Smooth muscle cell (in vitro differentiated cells): ENCODE results near the gene IL17RD. TPM values are rescaled to one million over a fixed set of nuclear protein-coding genes. Genes with fewer than 3 reads are reported as not detected.
A peak's percentile ranks its signal among the peaks of the same experiment; 100 is the strongest.

Experiments used
- DNase-seq: peaks from one replicate; lab custom pipeline; 2025; ENCODE audit not compliant: unreplicated experiment; lab: John Stamatoyannopoulos, UW
- H2AFZ ChIP-seq: fragments of 200-600 bp; sonication (generic); 2 replicates; pipeline ENCODE4 v1.6.0; 2016; ENCODE audit warnings: antibody characterized with exemption, low read depth, mild to moderate bottlenecking
- H3F3A ChIP-seq: fragments of 200-600 bp; sonication (generic); 2 replicates; pipeline ENCODE4 v1.6.0; 2017; ENCODE audit warnings: antibody characterized with exemption, low read depth
- H3K27ac ChIP-seq: fragments of 200-600 bp; sonication (generic); 2 replicates; pipeline ENCODE4 v1.5.1; 2016; ENCODE audit warnings: low read depth, mild to moderate bottlenecking
- H3K27me3 ChIP-seq: fragments of 200-600 bp; sonication (generic); 2 replicates; pipeline ENCODE4 v1.6.1; 2016; ENCODE audit warnings: low read depth, mild to moderate bottlenecking
- H3K36me3 ChIP-seq: fragments of 200-600 bp; sonication (generic); 2 replicates; pipeline ENCODE4 v1.5.1; 2016; ENCODE audit warnings: low read depth
- H3K4me1 ChIP-seq: fragments of 200-600 bp; sonication (generic); 2 replicates; pipeline ENCODE4 v1.5.1; 2016; ENCODE audit warnings: low read depth
- H3K4me2 ChIP-seq: fragments of 200-600 bp; sonication (generic); 2 replicates; pipeline ENCODE4 v1.6.0; 2016; ENCODE audit warnings: mild to moderate bottlenecking
- H3K4me3 ChIP-seq: fragments of 200-600 bp; sonication (generic); 2 replicates; pipeline ENCODE4 v1.5.1; 2016; ENCODE audit warnings: mild to moderate bottlenecking
- H3K79me2 ChIP-seq: fragments of 200-600 bp; sonication (generic); 2 replicates; pipeline ENCODE4 v1.6.0; 2016; ENCODE audit warnings: low read depth, mild to moderate bottlenecking
- H3K9ac ChIP-seq: fragments of 200-600 bp; sonication (generic); 2 replicates; pipeline ENCODE4 v1.6.0; 2016; ENCODE audit warnings: low read depth
- H3K9me3 ChIP-seq: fragments of 200-600 bp; sonication (generic); replicated peaks from 2 replicates; pipeline ENCODE4 v1.5.1; 2016; ENCODE audit warnings: low read depth
- H4K20me1 ChIP-seq: fragments of 200-600 bp; sonication (generic); 2 replicates; pipeline ENCODE4 v1.6.0; 2016; ENCODE audit warnings: low read depth
- WGBS: methylation state at CpG from one replicate; pipeline ENCODE4 v1.1.7; 2016; ENCODE audit warnings: low lambda C conversion rate; 5-methylcytosine and 5-hydroxymethylcytosine counted together
- polyA plus RNA-seq: library from polyadenylated mRNA; unstranded; fragments of >200 nt; fragmentation: Nextera tagmentation; extraction: Ambion mirVana; gene quantifications from 2 replicates; pipeline ENCODE4 v1.2.1, GENCODE V29; 2016
- total RNA-seq: library from RNA; depleted of rRNA; stranded (reverse); fragments of >200 nt; gene quantifications from 2 replicates; pipeline ENCODE4 v1.2.3, GENCODE V29; 2014
- TF ChIP-seq, protein P1 (sequence below): fragments of 200-600 bp; sonication (generic); IDR thresholded peaks from 2 replicates; pipeline ENCODE4 v1.5.1; 2017; ENCODE audit warnings: borderline replicate concordance, mild to moderate bottlenecking, antibody characterized with exemption; ENCODE audit not compliant: insufficient read depth, poor library complexity, severe bottlenecking

The IL17RD gene
- total and polyA plus RNA-seq, 2 experiments from 2014 or later: 0.59 to 1.9 TPM

DNA sequence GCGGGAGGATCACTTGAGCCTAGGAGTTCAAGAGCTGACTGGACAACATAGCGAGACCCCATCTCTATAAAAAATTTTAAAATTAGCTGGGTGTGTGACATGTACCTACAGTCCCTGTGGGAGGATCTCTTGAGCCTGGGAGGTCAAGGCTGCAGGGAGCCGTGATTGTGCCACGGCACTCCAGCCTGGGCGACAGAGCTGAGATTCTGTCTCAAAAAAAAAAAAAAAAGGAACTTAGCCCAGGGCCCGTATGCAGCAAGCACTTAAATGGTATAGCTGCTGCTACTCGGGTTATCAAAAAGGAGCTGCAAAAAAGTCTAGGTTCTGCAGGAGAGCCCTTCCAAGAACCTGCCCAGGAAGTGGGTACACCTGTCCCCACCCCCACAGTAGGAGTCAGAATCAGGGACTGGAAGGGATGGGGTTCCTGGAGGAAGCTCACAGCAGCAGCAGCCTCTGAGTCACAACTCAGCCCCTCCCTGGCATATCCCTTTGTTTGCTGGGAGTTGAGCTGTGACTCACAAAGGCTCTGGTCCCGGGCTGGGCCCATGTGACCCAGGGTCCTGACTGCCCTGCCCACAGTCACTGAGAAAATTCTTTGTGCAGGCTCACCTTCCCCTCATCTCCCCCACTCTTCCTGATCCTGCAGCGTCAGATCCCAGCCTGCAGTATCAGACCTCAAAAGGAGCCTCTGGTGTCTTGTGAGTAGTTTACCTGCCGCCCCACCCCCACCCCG is 104.9 kb downstream of the IL17RD start, which contains the start of gene SPATA12:
TSS of gene SPATA12 (plus strand) at position 576 of the 733 bp plus-strand sequence. CDS start 13,031 bp downstream, outside the sequence.
- peaks cover 12% of the 10 kb centered on the region for H3K4me1 ChIP-seq
- H4K20me1 ChIP-seq: no peaks in the 10 kb centered on the region
- WGBS: 42% methylated on average over 11 of the region's 11 CpGs
- no peaks in the 10 kb centered on the region for H3K79me2 ChIP-seq
- peaks cover 9% of the 10 kb centered on the region for H3F3A ChIP-seq
- H3K27ac ChIP-seq: peak within 1 kb of the TSS; percentile 78
- no peaks in the 10 kb centered on the region for H3K36me3 ChIP-seq
- H3K27me3 ChIP-seq: no peaks in the 10 kb centered on the region
- peak; percentile 4 for DNase-seq
- peak within 1 kb of the TSS; percentile 43 for H3K4me2 ChIP-seq
- TF ChIP-seq, protein P1, sequence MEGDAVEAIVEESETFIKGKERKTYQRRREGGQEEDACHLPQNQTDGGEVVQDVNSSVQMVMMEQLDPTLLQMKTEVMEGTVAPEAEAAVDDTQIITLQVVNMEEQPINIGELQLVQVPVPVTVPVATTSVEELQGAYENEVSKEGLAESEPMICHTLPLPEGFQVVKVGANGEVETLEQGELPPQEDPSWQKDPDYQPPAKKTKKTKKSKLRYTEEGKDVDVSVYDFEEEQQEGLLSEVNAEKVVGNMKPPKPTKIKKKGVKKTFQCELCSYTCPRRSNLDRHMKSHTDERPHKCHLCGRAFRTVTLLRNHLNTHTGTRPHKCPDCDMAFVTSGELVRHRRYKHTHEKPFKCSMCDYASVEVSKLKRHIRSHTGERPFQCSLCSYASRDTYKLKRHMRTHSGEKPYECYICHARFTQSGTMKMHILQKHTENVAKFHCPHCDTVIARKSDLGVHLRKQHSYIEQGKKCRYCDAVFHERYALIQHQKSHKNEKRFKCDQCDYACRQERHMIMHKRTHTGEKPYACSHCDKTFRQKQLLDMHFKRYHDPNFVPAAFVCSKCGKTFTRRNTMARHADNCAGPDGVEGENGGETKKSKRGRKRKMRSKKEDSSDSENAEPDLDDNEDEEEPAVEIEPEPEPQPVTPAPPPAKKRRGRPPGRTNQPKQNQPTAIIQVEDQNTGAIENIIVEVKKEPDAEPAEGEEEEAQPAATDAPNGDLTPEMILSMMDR: no peak
- peak within 1 kb of the TSS; percentile 18 for H3K9ac ChIP-seq
- H2AFZ ChIP-seq: no peak within 1 kb of the TSS
- H3K9me3 ChIP-seq: no peaks in the 10 kb centered on the region
- no peak within 1 kb of the TSS for H3K4me3 ChIP-seq

DNA sequence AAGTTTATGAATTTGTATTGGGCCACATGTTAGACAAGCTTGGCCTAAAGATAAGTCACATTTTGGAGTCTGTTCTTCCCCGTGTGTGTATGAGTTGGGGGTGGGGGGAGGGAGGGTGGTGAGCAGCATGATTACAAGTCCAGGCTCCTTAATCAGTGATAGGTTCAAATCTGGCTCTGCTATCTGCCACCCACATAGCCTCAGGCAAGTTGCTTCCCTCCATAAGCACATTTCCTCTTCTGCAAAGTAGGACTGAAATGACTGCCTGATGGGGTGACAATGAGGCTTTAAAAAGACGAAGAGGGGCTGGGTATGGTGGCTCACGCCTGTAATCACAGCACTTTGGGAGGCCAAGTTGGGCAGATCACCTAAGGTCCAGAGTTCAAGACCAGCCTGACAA is 105.7 kb downstream of the IL17RD start:
- no peak overlapping the region for H3K9ac ChIP-seq
- no peaks in the 10 kb centered on the region for H3K9me3 ChIP-seq
- WGBS: 45% methylated on average over 3 of the region's 3 CpGs
- no peak overlapping the region for H3K4me3 ChIP-seq
- no peaks in the 10 kb centered on the region for H4K20me1 ChIP-seq
- no peak for DNase-seq
- peaks cover 9% of the 10 kb centered on the region for H3F3A ChIP-seq
- no peak overlapping the region for H3K4me2 ChIP-seq
- no peak overlapping the region for H2AFZ ChIP-seq
- no peak overlapping the region for H3K27ac ChIP-seq
- peaks cover 12% of the 10 kb centered on the region for H3K4me1 ChIP-seq
- no peaks in the 10 kb centered on the region for H3K27me3 ChIP-seq
- TF ChIP-seq, protein P1: no peak
- no peaks in the 10 kb centered on the region for H3K79me2 ChIP-seq
- H3K36me3 ChIP-seq: no peaks in the 10 kb centered on the region

DNA sequence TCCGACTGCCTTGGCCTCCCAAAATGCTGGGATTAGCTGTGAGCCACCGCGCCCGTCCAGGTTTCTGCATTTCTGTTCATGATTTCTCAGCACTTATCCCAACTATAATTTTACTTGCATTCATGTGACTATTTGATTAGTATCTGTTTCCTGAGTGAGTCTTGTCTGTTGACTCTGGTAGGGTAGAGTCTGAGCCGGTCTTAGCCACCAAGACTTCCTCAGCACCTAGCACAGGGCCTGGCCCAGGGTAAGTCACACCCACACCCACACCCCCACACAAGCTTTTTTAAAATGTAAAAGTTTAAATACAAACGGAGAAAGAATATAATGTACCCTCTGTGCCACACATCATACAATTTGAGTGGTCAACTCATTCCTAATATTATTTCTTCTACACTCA is 107.8 kb downstream of the IL17RD start:
- H3K4me1 ChIP-seq: peaks cover 12% of the 10 kb centered on the region
- no peak for DNase-seq
- H3K79me2 ChIP-seq: no peaks in the 10 kb centered on the region
- peaks cover 9% of the 10 kb centered on the region for H3F3A ChIP-seq
- H3K9ac ChIP-seq: no peak overlapping the region
- no peak overlapping the region for H2AFZ ChIP-seq
- H3K9me3 ChIP-seq: no peaks in the 10 kb centered on the region
- no peak overlapping the region for H3K4me3 ChIP-seq
- H3K27me3 ChIP-seq: no peaks in the 10 kb centered on the region
- no peaks in the 10 kb centered on the region for H3K36me3 ChIP-seq
- H3K4me2 ChIP-seq: no peak overlapping the region
- TF ChIP-seq, protein P1: no peak
- H4K20me1 ChIP-seq: no peaks in the 10 kb centered on the region
- H3K27ac ChIP-seq: no peak overlapping the region
- WGBS: 98% methylated on average over 6 of the region's 6 CpGs

DNA sequence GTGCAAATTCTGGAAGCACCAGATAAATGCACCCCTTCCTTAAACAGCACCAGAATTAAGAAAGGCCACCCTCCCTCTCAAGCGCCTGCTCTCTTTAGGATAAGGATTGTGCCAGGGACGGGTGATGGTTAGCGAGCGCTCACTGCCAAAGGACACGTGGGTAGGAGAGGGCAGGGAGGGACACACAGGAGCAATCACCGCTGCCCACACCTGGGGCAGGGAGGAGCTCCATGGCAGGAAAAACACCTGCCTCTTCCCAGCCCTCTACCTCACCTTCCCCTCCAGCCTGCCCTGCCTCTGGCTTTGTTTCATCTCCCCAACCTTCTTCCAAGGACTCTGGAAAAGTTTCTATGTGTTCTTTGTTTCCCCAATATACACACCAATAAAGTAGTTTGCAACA is 112.0 kb downstream of the IL17RD start:
- Histone ChIP-seq H4K20me1 (no peaks in the 10 kb centered on the region), H3K4me2 (no peak overlapping the region), H3K79me2 (no peaks in the 10 kb centered on the region), H3F3A (no peaks in the 10 kb centered on the region), H3K27me3 (no peaks in the 10 kb centered on the region), H3K9me3 (no peaks in the 10 kb centered on the region), H3K9ac (no peak overlapping the region), H3K27ac (no peak overlapping the region), H3K4me3 (no peak overlapping the region), H2AFZ (no peak overlapping the region), H3K36me3 (no peaks in the 10 kb centered on the region), H3K4me1 (no peaks in the 10 kb centered on the region)
- TF ChIP-seq, protein P1: no peak
- DNase-seq: no peak
- 95% methylated on average over 6 of the region's 6 CpGs for WGBS
